NB4 (cell line): Measurements from ENCODE around the gene DCD.

Experiments used
- MYC ChIP-seq: IDR thresholded peaks from 2 replicates; pipeline ENCODE4 v1.6.1; 2011; ENCODE audit warnings: low read depth, low read length
- POLR2A ChIP-seq: IDR thresholded peaks from 2 replicates; pipeline ENCODE4 v1.6.1; 2011; ENCODE audit warnings: mild to moderate bottlenecking; ENCODE audit not compliant: insufficient read length; ENCODE audit errors: extremely low read depth
- TF ChIP-seq, protein P1 (sequence below): IDR thresholded peaks from one replicate; pipeline ENCODE4 v1.5.1; 2012; ENCODE audit warnings: low read depth, low read length
- TF ChIP-seq, protein P2 (sequence below): IDR thresholded peaks from 2 replicates; pipeline ENCODE4 v1.6.1; 2011; ENCODE audit warnings: low read depth, low read length

DNA sequence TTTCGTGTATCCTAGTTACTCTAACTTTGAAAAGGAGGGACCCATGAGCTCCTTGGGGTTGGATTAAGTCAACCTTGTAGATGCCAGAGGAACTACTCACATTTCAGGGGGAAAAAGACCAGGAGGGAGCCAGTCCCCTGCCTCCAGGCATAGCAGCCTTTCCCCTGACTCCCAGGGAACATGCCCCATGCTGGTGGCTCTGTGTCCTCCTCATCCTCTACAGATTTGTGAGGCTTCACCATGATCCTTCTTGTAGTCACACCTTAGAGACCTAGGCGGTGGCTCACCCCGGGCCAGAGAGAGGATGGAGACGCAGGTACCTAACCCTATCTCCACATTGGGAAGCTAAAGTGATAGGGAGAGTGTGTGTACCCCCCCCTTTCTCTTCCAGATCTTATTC, 43.7 kb downstream of the DCD start:
- TF ChIP-seq, protein P1, sequence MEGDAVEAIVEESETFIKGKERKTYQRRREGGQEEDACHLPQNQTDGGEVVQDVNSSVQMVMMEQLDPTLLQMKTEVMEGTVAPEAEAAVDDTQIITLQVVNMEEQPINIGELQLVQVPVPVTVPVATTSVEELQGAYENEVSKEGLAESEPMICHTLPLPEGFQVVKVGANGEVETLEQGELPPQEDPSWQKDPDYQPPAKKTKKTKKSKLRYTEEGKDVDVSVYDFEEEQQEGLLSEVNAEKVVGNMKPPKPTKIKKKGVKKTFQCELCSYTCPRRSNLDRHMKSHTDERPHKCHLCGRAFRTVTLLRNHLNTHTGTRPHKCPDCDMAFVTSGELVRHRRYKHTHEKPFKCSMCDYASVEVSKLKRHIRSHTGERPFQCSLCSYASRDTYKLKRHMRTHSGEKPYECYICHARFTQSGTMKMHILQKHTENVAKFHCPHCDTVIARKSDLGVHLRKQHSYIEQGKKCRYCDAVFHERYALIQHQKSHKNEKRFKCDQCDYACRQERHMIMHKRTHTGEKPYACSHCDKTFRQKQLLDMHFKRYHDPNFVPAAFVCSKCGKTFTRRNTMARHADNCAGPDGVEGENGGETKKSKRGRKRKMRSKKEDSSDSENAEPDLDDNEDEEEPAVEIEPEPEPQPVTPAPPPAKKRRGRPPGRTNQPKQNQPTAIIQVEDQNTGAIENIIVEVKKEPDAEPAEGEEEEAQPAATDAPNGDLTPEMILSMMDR: no peak
- TF ChIP-seq POLR2A (no peak), MYC (no peak)
- TF ChIP-seq, protein P2, sequence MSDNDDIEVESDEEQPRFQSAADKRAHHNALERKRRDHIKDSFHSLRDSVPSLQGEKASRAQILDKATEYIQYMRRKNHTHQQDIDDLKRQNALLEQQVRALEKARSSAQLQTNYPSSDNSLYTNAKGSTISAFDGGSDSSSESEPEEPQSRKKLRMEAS: no peak
